ENCODE measurements around the gene MBD3.

GRCh38 chr19:1620502-1620901 lies 27.8 kb upstream of the MBD3 start:
- TF ChIP-seq, protein P1, sequence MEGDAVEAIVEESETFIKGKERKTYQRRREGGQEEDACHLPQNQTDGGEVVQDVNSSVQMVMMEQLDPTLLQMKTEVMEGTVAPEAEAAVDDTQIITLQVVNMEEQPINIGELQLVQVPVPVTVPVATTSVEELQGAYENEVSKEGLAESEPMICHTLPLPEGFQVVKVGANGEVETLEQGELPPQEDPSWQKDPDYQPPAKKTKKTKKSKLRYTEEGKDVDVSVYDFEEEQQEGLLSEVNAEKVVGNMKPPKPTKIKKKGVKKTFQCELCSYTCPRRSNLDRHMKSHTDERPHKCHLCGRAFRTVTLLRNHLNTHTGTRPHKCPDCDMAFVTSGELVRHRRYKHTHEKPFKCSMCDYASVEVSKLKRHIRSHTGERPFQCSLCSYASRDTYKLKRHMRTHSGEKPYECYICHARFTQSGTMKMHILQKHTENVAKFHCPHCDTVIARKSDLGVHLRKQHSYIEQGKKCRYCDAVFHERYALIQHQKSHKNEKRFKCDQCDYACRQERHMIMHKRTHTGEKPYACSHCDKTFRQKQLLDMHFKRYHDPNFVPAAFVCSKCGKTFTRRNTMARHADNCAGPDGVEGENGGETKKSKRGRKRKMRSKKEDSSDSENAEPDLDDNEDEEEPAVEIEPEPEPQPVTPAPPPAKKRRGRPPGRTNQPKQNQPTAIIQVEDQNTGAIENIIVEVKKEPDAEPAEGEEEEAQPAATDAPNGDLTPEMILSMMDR (optimal IDR thresholded peaks at IDR 0.05 in 1 of 3, IDR thresholded peaks at IDR 0.05 in 1 of 3, conservative IDR thresholded peaks at IDR 0.05 in 1 of 3; ENCODE audit: extremely low read depth in 1 of 3, insufficient read depth in 2 of 3, low read length in 3 of 3), result no peak
- no peak for TF ChIP-seq EZH2 (IDR thresholded peaks at IDR 0.05; ENCODE audit: low read length)
